K562 (cell line): ENCODE measurements around the gene ZNF319. TPM values are rescaled to one million over a fixed set of nuclear protein-coding genes. Genes with fewer than 3 reads are reported as not detected.

Experiments used
- CBFA2T2 ChIP-seq: fragments of 450-650 bp; conservative IDR thresholded peaks from 2 replicates; pipeline ENCODE4 v1.6.1; 2017; ENCODE audit warnings: mild to moderate bottlenecking
- FOXK2 ChIP-seq, 2 experiments: fragments of 450-650 bp; IDR thresholded peaks in 1 of 2; conservative IDR thresholded peaks in 1 of 2; 2 replicates each; pipeline ENCODE4 v1.6.1; 2016; ENCODE audit warnings: low read depth in 2 of 2, mild to moderate bottlenecking in 1 of 2
- ID3 ChIP-seq, 2 experiments: fragments of 250-450 bp in 1 of 2; fragments of 450-650 bp in 1 of 2; sonication (Bioruptor Pico) in 1 of 2; IDR thresholded peaks; 2 replicates each; pipeline versions ENCODE4 v1.6.1 to v1.8.0; 2016 to 2021; ENCODE audit warnings: mild to moderate bottlenecking in 2 of 2, moderate library complexity in 2 of 2, missing compliant biosample characterization in 1 of 2, missing genetic modification characterization in 1 of 2
- ILF3 ChIP-seq: fragments of 450-650 bp; IDR thresholded peaks from 2 replicates; pipeline ENCODE4 v1.6.1; 2018; ENCODE audit warnings: antibody characterized with exemption, mild to moderate bottlenecking, moderate library complexity, borderline replicate concordance
- JUNB ChIP-seq: fragments of 450-650 bp; formaldehyde crosslinking; conservative IDR thresholded peaks from 2 replicates; pipeline ENCODE4 v1.4.0; 2020; ENCODE audit warnings: mild to moderate bottlenecking
- KDM1A ChIP-seq, 2 experiments: fragments of 450-650 bp; IDR thresholded peaks; 2 replicates each; pipeline ENCODE4 v1.6.1; 2016; ENCODE audit warnings: mild to moderate bottlenecking in 2 of 2
- KDM2B ChIP-seq: fragments of 250-450 bp; sonication (Bioruptor Pico); IDR thresholded peaks from 2 replicates; pipeline ENCODE4 v1.8.0; 2021; ENCODE audit warnings: mild to moderate bottlenecking, moderate library complexity
- NCOA4 ChIP-seq: fragments of 450-650 bp; IDR thresholded peaks from 2 replicates; pipeline ENCODE4 v1.6.1; 2018; ENCODE audit warnings: mild to moderate bottlenecking; ENCODE audit not compliant: partially characterized antibody
- SETDB1 ChIP-seq: IDR thresholded peaks from one replicate; pipeline ENCODE4 v1.6.1; 2012; ENCODE audit warnings: low read length, control low read depth, inconsistent platforms
- SNAPC5 ChIP-seq: fragments of 250-450 bp; sonication (Bioruptor Pico); IDR thresholded peaks from 2 replicates; pipeline ENCODE4 v1.8.0; 2021; ENCODE audit warnings: moderate library complexity, mild to moderate bottlenecking, inconsistent platforms
- ZBTB5 ChIP-seq: fragments of 450-650 bp; IDR thresholded peaks from 2 replicates; pipeline ENCODE4 v1.6.1; 2017; ENCODE audit warnings: antibody characterized with exemption
- ZBTB7A ChIP-seq: IDR thresholded peaks from 2 replicates; pipeline ENCODE4 v1.6.1; 2011; ENCODE audit warnings: low read depth, mild to moderate bottlenecking, low read length, moderate library complexity, borderline replicate concordance; ENCODE audit not compliant: control insufficient read depth
- ZHX1 ChIP-seq: fragments of 150-350 bp; conservative IDR thresholded peaks from 2 replicates; pipeline ENCODE4 v1.6.1; 2014; ENCODE audit warnings: low read length
- polyA plus RNA-seq, 8 experiments: library from polyadenylated mRNA; depleted of rRNA in 4 of 8; stranded (reverse) in 5 of 8; unstranded in 3 of 8; fragments of >200 nt; fragmentation: Nextera tagmentation in 2 of 8; fragmentation: Illumina TruSeq in 1 of 8; extraction: Ambion mirVana in 2 of 8; extraction: Trizol in 1 of 8; gene quantifications; 2 replicates each; pipeline versions ENCODE4 v1.2.1 to v1.2.3, GENCODE V29; 2011 to 2014; ENCODE audit warnings: inconsistent platforms in 1 of 8, missing spikeins in 1 of 8
- total RNA-seq, 7 experiments: library from RNA; depleted of rRNA in 6 of 7; stranded (reverse); fragments of >200 nt in 6 of 7; fragmentation: Illumina TruSeq in 2 of 7; extraction: Trizol in 2 of 7; gene quantifications; 2 replicates each; pipeline versions ENCODE4 v1.2.1 to v1.2.3, GENCODE V29; 2011 to 2021; ENCODE audit warnings: low replicate concordance in 1 of 7
- TF ChIP-seq, protein P1 (sequence below): sonication (generic); formaldehyde crosslinking; IDR thresholded peaks from 2 replicates; pipeline ENCODE4 v1.8.1; 2023; ENCODE audit warnings: mild to moderate bottlenecking, missing genetic modification reagents
- TF ChIP-seq, protein P2 (sequence below), 2 experiments: IDR thresholded peaks; 2 replicates each; pipeline ENCODE4 v1.6.1; 2011; ENCODE audit warnings: borderline replicate concordance in 1 of 2, control low read depth in 1 of 2, low read depth in 1 of 2, low read length in 1 of 2, mild to moderate bottlenecking in 1 of 2, mixed read lengths in 1 of 2, moderate library complexity in 1 of 2; ENCODE audit not compliant: insufficient read depth in 1 of 2, insufficient read length in 1 of 2, poor library complexity in 1 of 2, severe bottlenecking in 1 of 2; ENCODE audit errors: extremely low read depth in 1 of 2
- TF ChIP-seq, protein P3 (sequence below): fragments of 450-650 bp; IDR thresholded peaks from 2 replicates; pipeline ENCODE4 v1.6.1; 2016; ENCODE audit warnings: antibody characterized with exemption

ZNF319 gene
- total and polyA plus RNA-seq, 9 of the 15 experiments (the other 6 are each of a cell fraction or from before 2014, with no cell fraction given): 0.20 to 5.7 (median 1.4) TPM

GRCh38 chr16:57976331-57976796 lies 24.1 kb downstream of the ZNF319 start (continued):
- TF ChIP-seq, protein P1, sequence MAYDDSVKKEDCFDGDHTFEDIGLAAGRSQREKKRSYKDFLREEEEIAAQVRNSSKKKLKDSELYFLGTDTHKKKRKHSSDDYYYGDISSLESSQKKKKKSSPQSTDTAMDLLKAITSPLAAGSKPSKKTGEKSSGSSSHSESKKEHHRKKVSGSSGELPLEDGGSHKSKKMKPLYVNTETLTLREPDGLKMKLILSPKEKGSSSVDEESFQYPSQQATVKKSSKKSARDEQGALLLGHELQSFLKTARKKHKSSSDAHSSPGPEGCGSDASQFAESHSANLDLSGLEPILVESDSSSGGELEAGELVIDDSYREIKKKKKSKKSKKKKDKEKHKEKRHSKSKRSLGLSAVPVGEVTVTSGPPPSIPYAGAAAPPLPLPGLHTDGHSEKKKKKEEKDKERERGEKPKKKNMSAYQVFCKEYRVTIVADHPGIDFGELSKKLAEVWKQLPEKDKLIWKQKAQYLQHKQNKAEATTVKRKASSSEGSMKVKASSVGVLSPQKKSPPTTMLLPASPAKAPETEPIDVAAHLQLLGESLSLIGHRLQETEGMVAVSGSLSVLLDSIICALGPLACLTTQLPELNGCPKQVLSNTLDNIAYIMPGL (CRISPR knock-in tag): no peak
- TF ChIP-seq ZBTB5 (no peak), ILF3 (no peak), FOXK2 (conservative IDR thresholded peaks at IDR 0.05 in 1 of 2, IDR thresholded peaks at IDR 0.05 in 1 of 2; ENCODE audit: low read depth in 2 of 2) (peak in 1 of 2 experiments; percentile 38; a peak in 1 of 4 replicates), SNAPC5 (CRISPR knock-in tag) (no peak), CBFA2T2 (peak; percentile 92), NCOA4 (no peak), JUNB (CRISPR knock-in tag) (no peak), SETDB1 (no peak), ZBTB7A (peak; percentile 92), KDM1A (IDR thresholded peaks at IDR 0.05) (peak; percentile 42 to 70; a peak in 3 of 4 replicates), ZHX1 (no peak), ID3 (CRISPR knock-in tag; IDR thresholded peaks at IDR 0.05) (no peak), ID3 (tag; IDR thresholded peaks at IDR 0.05) (no peak), KDM2B (CRISPR knock-in tag) (no peak)
- TF ChIP-seq, protein P2, sequence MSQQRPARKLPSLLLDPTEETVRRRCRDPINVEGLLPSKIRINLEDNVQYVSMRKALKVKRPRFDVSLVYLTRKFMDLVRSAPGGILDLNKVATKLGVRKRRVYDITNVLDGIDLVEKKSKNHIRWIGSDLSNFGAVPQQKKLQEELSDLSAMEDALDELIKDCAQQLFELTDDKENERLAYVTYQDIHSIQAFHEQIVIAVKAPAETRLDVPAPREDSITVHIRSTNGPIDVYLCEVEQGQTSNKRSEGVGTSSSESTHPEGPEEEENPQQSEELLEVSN (IDR thresholded peaks at IDR 0.05; ENCODE audit: borderline replicate concordance in 1 of 2, extremely low read depth in 1 of 2, insufficient read depth in 1 of 2, insufficient read length in 1 of 2, low read depth in 1 of 2, low read length in 1 of 2, poor library complexity in 1 of 2, severe bottlenecking in 1 of 2): no peak
- TF ChIP-seq, protein P3, sequence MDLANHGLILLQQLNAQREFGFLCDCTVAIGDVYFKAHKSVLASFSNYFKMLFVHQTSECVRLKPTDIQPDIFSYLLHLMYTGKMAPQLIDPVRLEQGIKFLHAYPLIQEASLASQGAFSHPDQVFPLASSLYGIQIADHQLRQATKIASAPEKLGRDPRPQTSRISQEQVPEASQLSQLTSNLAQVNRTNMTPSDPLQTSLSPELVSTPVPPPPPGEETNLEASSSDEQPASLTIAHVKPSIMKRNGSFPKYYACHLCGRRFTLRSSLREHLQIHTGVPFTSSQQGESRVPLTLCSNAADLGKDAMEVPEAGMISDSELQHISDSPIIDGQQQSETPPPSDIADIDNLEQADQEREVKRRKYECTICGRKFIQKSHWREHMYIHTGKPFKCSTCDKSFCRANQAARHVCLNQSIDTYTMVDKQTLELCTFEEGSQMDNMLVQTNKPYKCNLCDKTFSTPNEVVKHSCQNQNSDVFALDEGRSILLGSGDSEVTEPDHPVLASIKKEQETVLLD: peak; percentile 81
